Skeletal muscle satellite cell (primary cell): Measurements from ENCODE around the gene NTHL1.
"Not testable (repeated sequence)": the region's sequence is repeated elsewhere in the genome, so short reads cannot be mapped to it uniquely, and the experiment has no call there.

ENCODE experiments used
- H3K27me3 ChIP-seq: 2 replicates; pipeline ENCODE4 v1.7.0; 2013; ENCODE audit warnings: low read length; ENCODE audit not compliant: control insufficient read depth, insufficient read depth
- H3K36me3 ChIP-seq: 2 replicates; pipeline ENCODE4 v1.7.0; 2013; ENCODE audit warnings: mild to moderate bottlenecking, control low read depth, low read length; ENCODE audit not compliant: insufficient read depth
- H3K4me1 ChIP-seq: 2 replicates; pipeline ENCODE4 v1.7.0; 2013; ENCODE audit warnings: low read length; ENCODE audit not compliant: control insufficient read depth, insufficient read depth
- H3K4me2 ChIP-seq: 2 replicates; pipeline ENCODE4 v1.7.0; 2013; ENCODE audit warnings: mild to moderate bottlenecking, low read length
- H3K4me3 ChIP-seq: 2 replicates; pipeline ENCODE4 v1.7.0; 2013; ENCODE audit warnings: low read length
- H3K9ac ChIP-seq: 2 replicates; pipeline ENCODE4 v1.7.0; 2013; ENCODE audit warnings: mild to moderate bottlenecking, low read depth, low read length, moderate library complexity
- H3K9me3 ChIP-seq: replicated peaks from 2 replicates; pipeline ENCODE4 v1.7.0; 2013; ENCODE audit warnings: mild to moderate bottlenecking, control low read depth, low read length

The NTHL1 gene

DNA sequence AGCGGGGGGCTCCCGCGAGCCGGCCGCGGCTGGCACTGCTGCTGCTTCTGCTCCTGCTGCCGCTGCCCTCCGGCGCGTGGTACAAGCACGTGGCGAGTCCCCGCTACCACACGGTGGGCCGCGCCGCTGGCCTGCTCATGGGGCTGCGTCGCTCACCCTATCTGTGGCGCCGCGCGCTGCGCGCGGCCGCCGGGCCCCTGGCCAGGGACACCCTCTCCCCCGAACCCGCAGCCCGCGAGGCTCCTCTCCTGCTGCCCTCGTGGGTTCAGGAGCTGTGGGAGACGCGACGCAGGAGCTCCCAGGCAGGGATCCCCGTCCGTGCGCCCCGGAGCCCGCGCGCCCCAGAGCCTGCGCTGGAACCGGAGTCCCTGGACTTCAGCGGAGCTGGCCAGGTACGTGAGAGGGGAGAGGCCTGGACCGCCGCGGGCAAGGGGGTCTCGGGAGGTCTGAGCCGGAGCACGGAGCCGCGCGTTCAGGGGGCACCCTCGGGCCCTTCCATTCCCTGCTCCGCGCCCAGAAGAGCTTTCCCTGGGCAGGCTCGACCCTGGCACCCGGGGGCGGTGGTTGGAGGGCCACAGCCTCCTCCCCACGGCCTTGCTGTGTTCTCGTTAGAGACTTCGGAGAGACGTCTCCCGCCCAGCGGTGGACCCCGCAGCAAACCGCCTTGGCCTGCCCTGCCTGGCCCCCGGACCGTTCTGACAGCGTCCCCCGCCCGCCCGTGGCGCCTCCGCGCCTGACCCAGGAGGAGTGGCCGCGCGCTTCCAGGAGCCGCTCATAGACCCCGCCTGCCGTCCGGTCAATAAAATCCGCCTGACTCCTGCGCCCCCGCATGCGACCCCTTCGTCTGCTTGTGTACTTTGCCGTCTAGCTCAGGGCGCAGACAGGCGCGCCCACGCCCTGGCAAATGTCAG lies 27.5 kb downstream of the NTHL1 start:
- peak overlapping the region; percentile 45 for H3K4me3 ChIP-seq
- H3K9ac ChIP-seq, result no peak overlapping the region
- no peaks in the 10 kb centered on the region for H3K36me3 ChIP-seq
- H3K4me2 ChIP-seq, result peak overlapping the region; percentile 73
- H3K4me1 ChIP-seq, result peaks cover 27% of the 10 kb centered on the region
- H3K27me3 ChIP-seq, result peaks cover 3% of the 10 kb centered on the region
- H3K9me3 ChIP-seq, result no peaks in the 10 kb centered on the region

DNA sequence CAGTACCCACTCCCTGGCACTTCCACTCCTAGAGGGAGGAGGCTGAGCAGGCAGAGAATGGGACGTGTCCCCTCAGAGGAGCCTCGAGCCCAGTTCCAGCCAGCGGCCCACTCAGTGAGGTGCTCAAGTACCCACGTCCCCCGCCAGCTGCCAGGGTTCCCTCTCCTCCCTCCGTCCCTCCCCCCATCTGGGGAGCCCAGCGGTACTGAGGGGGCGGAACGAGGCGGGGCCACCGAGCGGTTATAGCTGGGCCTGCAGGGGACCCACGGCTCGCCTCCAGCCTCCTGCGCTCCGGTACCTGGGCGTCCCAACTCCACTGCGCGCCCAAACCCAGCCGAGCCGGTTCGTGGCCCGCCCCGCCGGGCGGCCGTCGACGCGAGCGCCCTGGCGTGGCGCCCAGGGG lies 28.1 kb downstream of the NTHL1 start, which contains the start of gene NPW:
Gene NPW (plus strand): TSS at position 268 of the 403 bp plus-strand sequence.
- H3K4me1 ChIP-seq, result peaks cover 27% of the 10 kb centered on the region
- peak within 1 kb of the TSS; percentile 73 for H3K4me2 ChIP-seq
- H3K9ac ChIP-seq, result no peak within 1 kb of the TSS
- H3K36me3 ChIP-seq, result no peaks in the 10 kb centered on the region
- no peaks in the 10 kb centered on the region for H3K9me3 ChIP-seq
- peak within 1 kb of the TSS; percentile 45 for H3K4me3 ChIP-seq
- H3K27me3 ChIP-seq, result peaks cover 3% of the 10 kb centered on the region

DNA sequence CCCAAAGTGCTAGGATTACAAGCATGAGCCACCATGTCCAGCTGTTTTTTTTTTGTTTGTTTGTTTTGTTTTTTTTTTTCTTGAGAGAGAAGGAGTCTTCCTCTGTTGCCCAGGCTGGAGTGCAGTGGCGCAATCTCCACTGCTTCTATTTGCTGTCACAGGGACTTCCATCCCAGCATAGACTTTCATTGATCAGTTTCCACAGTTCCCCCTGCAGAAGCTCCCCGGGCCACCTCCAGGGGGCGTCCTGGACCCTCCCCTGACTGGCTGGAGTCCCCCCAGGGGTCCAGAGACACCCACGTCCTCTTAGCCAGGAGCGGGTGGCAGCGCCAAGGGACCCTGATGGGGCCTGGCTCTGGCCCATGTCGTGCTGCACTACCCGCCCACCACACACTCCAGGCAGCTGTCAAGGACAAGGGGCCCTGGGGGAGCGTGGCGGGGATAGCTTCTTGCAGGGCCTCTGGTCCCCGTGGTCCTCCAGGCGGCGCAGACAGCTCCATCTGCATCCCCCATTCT lies 31.2 kb downstream of the NTHL1 start:
- H3K27me3 ChIP-seq, result peaks cover 3% of the 10 kb centered on the region
- H3K4me1 ChIP-seq, result peaks cover 15% of the 10 kb centered on the region
- no peaks in the 10 kb centered on the region for H3K36me3 ChIP-seq
- H3K4me3 ChIP-seq, result no peak overlapping the region
- no peaks in the 10 kb centered on the region for H3K9me3 ChIP-seq
- no peak overlapping the region for H3K9ac ChIP-seq
- H3K4me2 ChIP-seq, result no peak overlapping the region

DNA sequence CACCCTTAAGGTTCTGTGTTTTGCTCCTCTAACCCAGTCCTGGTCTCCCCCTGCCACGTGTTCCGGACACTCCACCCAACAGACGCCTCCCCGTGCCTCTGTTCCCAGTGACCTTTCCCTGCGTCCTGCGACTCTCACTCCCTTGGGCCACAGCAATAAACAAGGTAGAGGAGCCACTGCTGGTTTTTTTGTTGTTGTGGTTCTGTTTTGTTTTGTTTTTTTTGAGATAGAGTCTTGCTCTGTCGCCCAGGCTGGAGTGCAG lies 31.8 kb downstream of the NTHL1 start:
- Histone ChIP-seq H3K4me2 (no peak overlapping the region), H3K4me1 (peaks cover 15% of the 10 kb centered on the region), H3K9ac (no peak overlapping the region), H3K9me3 (no peaks in the 10 kb centered on the region), H3K36me3 (no peaks in the 10 kb centered on the region), H3K27me3 (peaks cover 3% of the 10 kb centered on the region), H3K4me3 (no peak overlapping the region)

DNA sequence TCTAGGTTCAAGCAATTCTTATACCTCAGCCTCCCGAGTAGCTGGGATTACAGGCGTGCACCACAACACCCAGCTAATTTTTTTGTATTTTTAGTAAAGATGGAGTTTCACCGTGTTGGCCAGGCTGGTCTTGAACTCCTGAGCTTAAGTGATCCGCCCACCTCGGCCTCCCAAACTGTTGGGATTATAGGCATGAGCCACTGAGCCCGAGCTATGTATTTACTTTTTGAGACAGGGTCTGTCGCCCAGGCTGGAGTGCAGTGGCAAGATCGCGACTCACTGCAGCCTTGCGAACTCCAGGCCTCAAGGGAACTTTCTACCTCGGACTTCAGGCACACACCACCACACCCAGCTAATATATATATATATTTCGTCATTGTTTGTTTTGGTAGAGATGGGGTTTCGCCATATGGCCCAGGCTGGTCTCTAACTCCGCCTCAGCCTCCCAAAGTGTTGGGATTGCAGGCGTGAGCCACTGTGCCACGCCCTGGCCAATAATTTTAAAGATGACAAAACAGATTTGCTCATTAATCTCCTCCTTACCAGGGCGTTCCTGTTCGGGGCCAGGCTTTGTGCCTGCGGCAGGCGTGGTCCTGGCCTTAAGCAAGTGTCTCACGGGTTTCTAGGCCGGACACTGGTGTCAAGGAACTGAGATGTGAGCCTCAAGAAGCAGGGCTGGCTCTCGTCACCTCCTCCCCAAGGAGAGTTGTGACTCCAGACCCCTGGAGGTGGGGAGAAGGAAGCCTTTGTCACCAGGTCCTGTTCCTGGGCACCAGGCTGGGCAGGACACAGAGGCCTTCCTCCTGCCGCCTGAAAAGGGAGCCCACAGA lies 32.3 kb downstream of the NTHL1 start:
- Histone ChIP-seq H3K27me3 (peaks cover 2% of the 10 kb centered on the region), H3K9ac (no peak overlapping the region), H3K9me3 (no peaks in the 10 kb centered on the region), H3K4me1 (peaks cover 15% of the 10 kb centered on the region), H3K36me3 (no peaks in the 10 kb centered on the region), H3K4me2 (no peak overlapping the region), H3K4me3 (no peak overlapping the region)

DNA sequence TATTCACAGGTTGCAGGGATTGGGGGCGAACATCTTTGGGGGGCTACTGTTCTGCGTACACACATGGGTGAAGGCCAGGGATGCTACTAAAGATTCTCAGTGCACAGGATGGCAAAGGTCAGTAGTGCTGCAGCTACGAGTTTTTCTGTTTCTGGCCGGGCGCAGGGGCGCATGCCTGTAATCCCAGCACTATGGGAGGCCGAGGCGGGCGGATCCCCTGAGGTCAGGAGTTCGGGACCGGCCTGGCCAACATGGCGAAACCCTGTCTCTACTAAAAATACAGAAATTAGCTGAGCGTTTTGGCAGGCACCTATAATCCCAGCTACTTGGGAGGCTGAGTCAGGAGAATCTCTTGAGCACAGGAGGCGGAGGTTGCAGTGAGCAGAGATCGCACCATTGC lies 34.1 kb downstream of the NTHL1 start:
- Histone ChIP-seq H3K9ac (no peak overlapping the region), H3K9me3 (no peaks in the 10 kb centered on the region), H3K4me2 (no peak overlapping the region), H3K4me3 (no peak overlapping the region), H3K4me1 (peaks cover 11% of the 10 kb centered on the region), H3K27me3 (no peaks in the 10 kb centered on the region), H3K36me3 (no peaks in the 10 kb centered on the region)

DNA sequence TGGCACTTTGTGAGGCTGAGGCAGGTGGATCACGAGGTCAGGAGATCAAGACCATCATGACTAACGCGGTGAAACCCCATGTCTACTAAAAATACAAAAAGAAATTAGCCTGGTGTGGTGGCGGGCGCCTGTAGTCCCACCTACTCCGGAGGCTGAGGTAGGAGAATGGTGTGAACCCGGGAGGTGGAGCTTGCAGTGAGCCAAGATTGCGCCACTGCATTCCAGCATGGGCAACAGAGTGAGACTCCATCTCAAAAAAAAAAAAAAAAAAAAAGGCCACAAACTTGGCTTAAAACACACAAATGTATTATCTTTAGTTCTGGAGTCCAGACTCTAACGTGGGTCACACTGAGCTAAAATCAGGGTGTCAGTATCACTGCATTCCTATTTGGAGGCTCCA lies 35.9 kb downstream of the NTHL1 start:
- not testable (repeated sequence) for H3K9me3 ChIP-seq, H3K9ac ChIP-seq, H3K27me3 ChIP-seq, H3K36me3 ChIP-seq, H3K4me2 ChIP-seq, H3K4me3 ChIP-seq
- peaks cover 30% of the 10 kb centered on the region for H3K4me1 ChIP-seq

DNA sequence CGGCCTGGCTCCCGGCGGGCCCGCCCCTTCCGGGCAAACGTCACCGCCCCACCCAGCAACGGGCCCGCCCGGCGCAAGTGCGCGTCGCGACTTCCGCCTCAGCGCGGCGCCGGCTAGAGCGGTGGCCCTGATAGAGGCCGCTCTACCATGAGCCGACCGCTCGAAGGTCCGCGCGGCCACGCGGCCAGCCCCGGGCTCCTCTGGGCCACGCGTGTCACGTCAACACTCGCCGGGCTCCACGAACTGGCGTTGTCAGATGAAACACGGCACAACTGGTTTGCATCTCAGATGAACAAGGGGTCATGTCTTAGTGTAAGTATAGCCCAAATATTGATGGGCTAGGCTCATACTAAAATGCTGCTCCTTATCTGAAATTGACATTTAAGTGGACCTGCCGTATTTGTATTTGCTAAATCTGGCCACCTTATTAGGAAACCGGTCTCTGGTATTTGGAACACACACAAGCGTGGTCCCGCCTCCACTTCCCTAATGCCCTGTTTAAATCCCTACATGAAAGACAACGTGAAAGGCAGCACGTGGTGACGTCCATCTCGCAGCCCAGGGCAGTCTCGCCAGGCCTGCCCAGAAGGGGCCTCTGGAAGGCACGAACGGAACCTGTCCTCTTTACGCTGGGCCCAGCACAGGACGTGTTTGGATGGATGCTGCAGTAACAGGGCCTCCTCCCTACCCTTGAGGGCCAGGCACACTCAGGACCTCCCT lies 37.7 kb downstream of the NTHL1 start, which contains the start of gene ZNF598:
Gene ZNF598 (minus strand): TSS at position 31 of the 720 bp plus-strand sequence.
- H3K36me3 ChIP-seq, result no peaks in the 10 kb centered on the region
- peak within 1 kb of the TSS; percentile 93 for H3K4me2 ChIP-seq
- no peaks in the 10 kb centered on the region for H3K27me3 ChIP-seq
- peak within 1 kb of the TSS; percentile 74 for H3K4me3 ChIP-seq
- H3K4me1 ChIP-seq, result peaks cover 47% of the 10 kb centered on the region
- peak within 1 kb of the TSS; percentile 95 for H3K9ac ChIP-seq
- no peaks in the 10 kb centered on the region for H3K9me3 ChIP-seq

DNA sequence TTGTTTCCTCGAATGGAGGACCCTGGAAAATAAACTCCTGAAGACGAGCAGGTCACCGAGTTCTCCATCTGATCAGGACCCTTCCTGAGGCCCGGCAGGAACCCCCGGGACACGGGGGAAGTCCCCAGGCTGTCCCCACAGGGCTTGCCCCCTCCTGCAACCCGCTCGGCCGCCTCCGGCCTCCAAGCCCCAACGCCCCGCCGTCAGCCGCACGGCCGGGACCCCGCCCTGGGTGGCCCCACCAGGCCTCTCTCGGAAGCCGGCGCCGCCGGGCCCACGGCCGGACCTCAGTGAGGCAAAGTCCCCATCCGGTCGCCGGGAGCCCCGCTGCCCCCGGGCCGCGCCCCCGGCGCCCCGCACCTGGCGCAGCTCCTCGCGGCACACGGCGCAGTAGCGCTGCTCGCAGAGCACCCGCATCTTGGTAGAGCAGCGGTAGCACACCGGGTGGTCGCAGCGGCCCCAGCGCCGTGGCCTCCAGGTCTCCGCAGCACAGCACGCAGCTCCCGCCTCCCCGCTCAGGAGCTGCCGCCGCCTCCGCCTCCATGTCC lies 38.4 kb downstream of the NTHL1 start:
- H3K4me3 ChIP-seq, result peak overlapping the region; percentile 74
- H3K4me1 ChIP-seq, result peaks cover 54% of the 10 kb centered on the region
- H3K36me3 ChIP-seq, result no peaks in the 10 kb centered on the region
- peak overlapping the region; percentile 95 for H3K9ac ChIP-seq
- no peaks in the 10 kb centered on the region for H3K27me3 ChIP-seq
- H3K9me3 ChIP-seq, result no peaks in the 10 kb centered on the region
- H3K4me2 ChIP-seq, result peak overlapping the region; percentile 93

DNA sequence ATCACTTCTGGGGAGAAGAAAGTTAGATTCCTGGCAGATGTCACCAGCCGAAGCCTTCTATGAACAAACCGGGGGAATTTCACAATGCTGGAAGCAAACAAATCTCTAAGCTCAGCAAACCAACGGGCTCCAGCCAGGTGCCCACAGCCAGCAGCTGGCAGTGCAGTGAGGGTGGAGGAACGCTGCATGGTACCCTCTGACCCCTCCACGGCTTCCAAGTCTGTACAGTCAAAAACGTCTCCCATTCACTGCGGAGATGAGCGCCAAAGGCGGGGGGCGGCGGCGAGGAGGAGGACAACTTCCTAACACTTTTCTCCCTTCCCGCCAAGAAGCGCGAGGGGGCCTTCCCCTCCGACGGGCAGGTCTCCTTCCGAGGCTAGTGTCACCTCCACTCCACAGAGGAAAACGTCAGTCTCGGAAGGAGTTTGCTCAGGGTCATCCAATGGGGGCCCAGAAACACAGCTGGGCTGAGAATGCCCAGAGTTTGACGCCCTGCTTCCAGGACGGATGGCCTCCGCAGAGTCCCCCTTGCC lies 38.9 kb downstream of the NTHL1 start:
- peaks cover 58% of the 10 kb centered on the region for H3K4me1 ChIP-seq
- H3K9ac ChIP-seq, result peak overlapping the region; percentile 95
- no peaks in the 10 kb centered on the region for H3K27me3 ChIP-seq
- H3K4me3 ChIP-seq, result peak overlapping the region; percentile 74
- H3K36me3 ChIP-seq, result peaks cover under 1% of the 10 kb centered on the region
- H3K9me3 ChIP-seq, result no peaks in the 10 kb centered on the region
- H3K4me2 ChIP-seq, result peak overlapping the region; percentile 93
